GM12878 (cell line): ENCODE measurements around the gene IFNK. TPM values are rescaled to one million over a fixed set of nuclear protein-coding genes. Genes with fewer than 3 reads are reported as not detected.

Experiments used
- ATAC-seq: fragments of 200-7000 bp; cut with Tn5 transposase; 3 replicates; pipeline ENCODE4 v1.9.1; 2020; ENCODE audit warnings: mild to moderate bottlenecking, moderate library complexity
- BruUV-seq: library from RNA; stranded (reverse); fragments of 400-500 nt; replicated peaks from 2 replicates; lab custom pipeline; 2021; lab: Mats Ljungman, UMichigan
- CTCF ChIA-PET: fragments of 300-600 bp; sonication (Branson Sonifier 250); formaldehyde crosslinking; extraction: SDS; loops from one replicate; lab custom pipeline; 2021; ENCODE audit warnings: inconsistent platforms; lab: Yijun Ruan, JAX
- POLR2A ChIA-PET: fragments of 350-600 bp; formaldehyde crosslinking; extraction: SDS; loops from one replicate; lab custom pipeline; 2021; ENCODE audit warnings: inconsistent platforms; lab: Charles Lee
- RAD21 ChIA-PET: fragments of 300-600 bp; sonication (Branson Sonifier 250); formaldehyde crosslinking; loops from one replicate; lab custom pipeline; 2023; ENCODE audit warnings: antibody characterized with exemption; ENCODE audit not compliant: unreplicated experiment; lab: Charles Lee
- SMC1A ChIA-PET: fragments of 300-600 bp; sonication (Branson Sonifier 250); formaldehyde crosslinking; loops from one replicate; lab custom pipeline; 2023; ENCODE audit not compliant: unreplicated experiment, uncharacterized antibody; lab: Charles Lee
- DNase-seq: peaks from one replicate; pipeline ENCODE4 v3.0.0-alpha.2; 2011; ENCODE audit warnings: low read depth, low spot score
- FAIRE-seq: peaks from 3 replicates; lab custom pipeline; 2011; peaks lifted over from hg19 to GRCh38; lab: Jason Lieb, UNC
- H2AFZ ChIP-seq: 2 replicates; pipeline ENCODE4 v1.6.0; 2011; ENCODE audit warnings: low read depth, low read length, control low read depth; ENCODE audit not compliant: control insufficient read depth
- H3K27ac ChIP-seq: 2 replicates; pipeline ENCODE4 v1.5.1; 2011; ENCODE audit warnings: control low read depth; ENCODE audit not compliant: control insufficient read depth, insufficient read depth
- H3K27me3 ChIP-seq, 2 experiments: replicated peaks in 1 of 2; 2 replicates each; pipeline versions ENCODE4 v1.6.0 to v1.6.1; 2011; ENCODE audit warnings: low read length in 1 of 2; ENCODE audit not compliant: control insufficient read depth in 2 of 2, insufficient read depth in 2 of 2
- H3K36me3 ChIP-seq, 2 experiments: 2 replicates each; pipeline ENCODE4 v1.5.1; 2011; ENCODE audit warnings: low read length in 1 of 2; ENCODE audit not compliant: control insufficient read depth in 2 of 2, insufficient read depth in 2 of 2
- H3K4me1 ChIP-seq: 2 replicates; pipeline ENCODE4 v1.6.1; 2011; ENCODE audit warnings: mild to moderate bottlenecking, low read length, moderate library complexity, mixed read lengths; ENCODE audit not compliant: control insufficient read depth, insufficient read depth
- H3K4me2 ChIP-seq: 2 replicates; pipeline ENCODE4 v1.6.0; 2011; ENCODE audit warnings: control low read depth; ENCODE audit not compliant: control insufficient read depth, insufficient read depth
- H3K4me3 ChIP-seq: fragments of 200-600 bp; sonication (generic); 2 replicates; pipeline ENCODE4 v1.5.1; 2016
- H3K79me2 ChIP-seq: 2 replicates; pipeline ENCODE4 v1.6.0; 2011; ENCODE audit warnings: low read length; ENCODE audit not compliant: control insufficient read depth, insufficient read depth
- H3K9ac ChIP-seq: 2 replicates; pipeline ENCODE4 v1.8.0; 2011; ENCODE audit warnings: low read length, control low read depth, mixed read lengths; ENCODE audit not compliant: control insufficient read depth, insufficient read depth
- H3K9me3 ChIP-seq: replicated peaks from 3 replicates; pipeline ENCODE4 v1.5.1; 2011; ENCODE audit warnings: mild to moderate bottlenecking, low read length; ENCODE audit not compliant: control insufficient read depth, insufficient read depth
- H4K20me1 ChIP-seq: 2 replicates; pipeline ENCODE4 v1.6.0; 2011; ENCODE audit not compliant: control insufficient read depth, insufficient read depth
- ATF7 ChIP-seq: fragments of 450-650 bp; IDR thresholded peaks from 2 replicates; pipeline ENCODE4 v1.6.1; 2016; ENCODE audit warnings: low read depth, mild to moderate bottlenecking
- BCL11A ChIP-seq: IDR thresholded peaks from 2 replicates; pipeline ENCODE4 v1.6.1; 2011; ENCODE audit warnings: low read depth, low read length
- DPF2 ChIP-seq: fragments of 450-650 bp; IDR thresholded peaks from 2 replicates; pipeline ENCODE4 v1.6.1; 2017; ENCODE audit warnings: mild to moderate bottlenecking
- GABPA ChIP-seq: IDR thresholded peaks from 2 replicates; pipeline ENCODE4 v1.6.1; 2014; ENCODE audit warnings: antibody characterized with exemption, low read depth, mild to moderate bottlenecking, inconsistent platforms
- IKZF1 ChIP-seq: fragments of 450-650 bp; conservative IDR thresholded peaks from 2 replicates; pipeline ENCODE4 v1.6.1; 2017; ENCODE audit warnings: antibody characterized with exemption, mild to moderate bottlenecking
- IKZF2 ChIP-seq, 2 experiments: fragments of 450-650 bp; IDR thresholded peaks; 2 replicates each; pipeline ENCODE4 v1.6.1; 2017; ENCODE audit warnings: mild to moderate bottlenecking in 2 of 2, moderate library complexity in 2 of 2
- KAT2A ChIP-seq: conservative IDR thresholded peaks from 2 replicates; pipeline ENCODE4 v1.6.1; 2011; ENCODE audit warnings: low read depth, low read length; ENCODE audit not compliant: control insufficient read depth
- MEF2A ChIP-seq: IDR thresholded peaks from 2 replicates; pipeline ENCODE4 v1.6.1; 2011; ENCODE audit warnings: low read depth, mild to moderate bottlenecking, low read length, moderate library complexity; ENCODE audit not compliant: insufficient read depth
- MXI1 ChIP-seq: fragments of 150-350 bp; IDR thresholded peaks from 2 replicates; pipeline ENCODE4 v1.6.1; 2011; ENCODE audit warnings: low read depth, mild to moderate bottlenecking, inconsistent platforms, low read length, improper control_type of control experiment
- NFYB ChIP-seq: IDR thresholded peaks from 2 replicates; pipeline ENCODE4 v1.6.1; 2011; ENCODE audit warnings: low read depth, mild to moderate bottlenecking, low read length, improper control_type of control experiment, moderate library complexity; ENCODE audit not compliant: insufficient read depth
- NR2F1 ChIP-seq: fragments of 450-650 bp; conservative IDR thresholded peaks from 2 replicates; pipeline ENCODE4 v1.6.1; 2017; ENCODE audit warnings: mild to moderate bottlenecking
- RCOR1 ChIP-seq: conservative IDR thresholded peaks from 2 replicates; pipeline ENCODE4 v1.6.1; 2012; ENCODE audit warnings: low read depth, low read length, improper control_type of control experiment
- RUNX3 ChIP-seq: IDR thresholded peaks from 2 replicates; pipeline ENCODE4 v1.6.1; 2012; ENCODE audit warnings: low read length, inconsistent platforms
- SIN3A ChIP-seq: IDR thresholded peaks from 2 replicates; pipeline ENCODE4 v1.6.1; 2012; ENCODE audit warnings: low read depth, low read length, improper control_type of control experiment
- TARDBP ChIP-seq: IDR thresholded peaks from 2 replicates; pipeline ENCODE4 v1.6.1; 2016; ENCODE audit warnings: borderline replicate concordance
- ZNF207 ChIP-seq: fragments of 450-650 bp; IDR thresholded peaks from 2 replicates; pipeline ENCODE4 v1.6.1; 2014; ENCODE audit warnings: antibody characterized with exemption, mild to moderate bottlenecking, borderline replicate concordance
- WGBS: methylation state at CpG from one replicate; pipeline ENCODE4 v1.1.6; 2016; ENCODE audit warnings: low lambda C conversion rate; ENCODE audit not compliant: insufficient replicate concordance, insufficient coverage; ENCODE audit errors: missing lambda C conversion rate; 5-methylcytosine and 5-hydroxymethylcytosine counted together
- in situ Hi-C: fragments of 300-500 bp; cut with MboI; formaldehyde crosslinking; loops from 9 replicates; pipeline ENCODE4 v1.14.3; 2018; ENCODE audit warnings: mixed read lengths
- intact Hi-C: fragments of 100-400 bp; cut with micrococcal nuclease; formaldehyde crosslinking; loops from one replicate; pipeline ENCODE4 v1.14.2; 2022; ENCODE audit not compliant: unreplicated experiment
- polyA plus RNA-seq, 11 experiments: library from polyadenylated mRNA; depleted of rRNA in 4 of 11; unstranded in 6 of 11; stranded (reverse) in 5 of 11; fragments of >200 nt; fragmentation: Nextera tagmentation in 4 of 11; fragmentation: Illumina TruSeq in 1 of 11; extraction: Ambion mirVana in 4 of 11; extraction: Trizol in 1 of 11; gene quantifications; 1 replicate in 1 of 11; 2 replicates in 10 of 11; pipeline versions ENCODE4 v1.2.1 to v1.2.3, GENCODE V29; 2011 to 2016; ENCODE audit warnings: inconsistent platforms in 2 of 11, missing spikeins in 2 of 11, low read depth in 1 of 11
- total RNA-seq, 4 experiments: library from RNA; depleted of rRNA in 3 of 4; stranded (reverse); fragments of >200 nt in 3 of 4; fragmentation: Illumina TruSeq in 1 of 4; extraction: Trizol in 1 of 4; gene quantifications; 2 replicates each; pipeline versions ENCODE4 v1.2.1 to v1.2.3, GENCODE V29; 2013 to 2021
- TF ChIP-seq, protein P1 (sequence below): fragments of 450-650 bp; IDR thresholded peaks from 2 replicates; pipeline ENCODE4 v1.6.1; 2017; ENCODE audit warnings: low read depth, mild to moderate bottlenecking, moderate library complexity
- TF ChIP-seq, protein P2 (sequence below): IDR thresholded peaks from 2 replicates; pipeline ENCODE4 v1.6.1; 2012; ENCODE audit warnings: low read depth, low read length, improper control_type of control experiment

IFNK gene
- total and polyA plus RNA-seq, 10 of the 15 experiments (the other 5 are each of a cell fraction or from before 2014, with no cell fraction given): 0.06 TPM; not detected in 9

DNA sequence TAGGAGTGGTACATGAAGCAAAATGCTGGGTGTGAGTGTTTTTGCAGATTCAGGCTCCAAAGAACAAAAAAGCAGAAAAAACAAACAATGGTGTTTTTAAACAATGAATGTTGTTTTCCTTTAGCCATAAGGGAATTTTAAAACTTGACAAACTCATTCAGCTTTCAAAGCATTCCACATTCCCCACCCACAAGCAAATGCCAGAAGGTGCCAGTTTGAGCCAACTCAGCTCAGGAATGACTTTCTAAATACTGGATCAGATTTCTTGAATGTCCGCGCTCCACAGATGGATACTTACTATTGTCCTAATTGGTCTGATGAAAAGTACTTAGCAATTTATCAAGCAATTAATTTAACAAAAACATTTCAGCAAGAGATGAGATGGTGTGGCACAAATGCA, 18.4 kb downstream of the IFNK start:
- intact Hi-C loops: no loop called here
- H3K27ac ChIP-seq: no peak overlapping the region
- TF ChIP-seq IKZF2 (IDR thresholded peaks at IDR 0.05) (no peak), RUNX3 (no peak), NR2F1 (no peak), NFYB (no peak), MXI1 (no peak), ZNF207 (no peak), IKZF1 (no peak), KAT2A (no peak), RCOR1 (no peak), DPF2 (no peak), MEF2A (no peak), GABPA (no peak), ATF7 (no peak), SIN3A (no peak), TARDBP (no peak), BCL11A (no peak)
- TF ChIP-seq, protein P1, sequence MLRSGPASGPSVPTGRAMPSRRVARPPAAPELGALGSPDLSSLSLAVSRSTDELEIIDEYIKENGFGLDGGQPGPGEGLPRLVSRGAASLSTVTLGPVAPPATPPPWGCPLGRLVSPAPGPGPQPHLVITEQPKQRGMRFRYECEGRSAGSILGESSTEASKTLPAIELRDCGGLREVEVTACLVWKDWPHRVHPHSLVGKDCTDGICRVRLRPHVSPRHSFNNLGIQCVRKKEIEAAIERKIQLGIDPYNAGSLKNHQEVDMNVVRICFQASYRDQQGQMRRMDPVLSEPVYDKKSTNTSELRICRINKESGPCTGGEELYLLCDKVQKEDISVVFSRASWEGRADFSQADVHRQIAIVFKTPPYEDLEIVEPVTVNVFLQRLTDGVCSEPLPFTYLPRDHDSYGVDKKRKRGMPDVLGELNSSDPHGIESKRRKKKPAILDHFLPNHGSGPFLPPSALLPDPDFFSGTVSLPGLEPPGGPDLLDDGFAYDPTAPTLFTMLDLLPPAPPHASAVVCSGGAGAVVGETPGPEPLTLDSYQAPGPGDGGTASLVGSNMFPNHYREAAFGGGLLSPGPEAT: no peak
- TF ChIP-seq, protein P2, sequence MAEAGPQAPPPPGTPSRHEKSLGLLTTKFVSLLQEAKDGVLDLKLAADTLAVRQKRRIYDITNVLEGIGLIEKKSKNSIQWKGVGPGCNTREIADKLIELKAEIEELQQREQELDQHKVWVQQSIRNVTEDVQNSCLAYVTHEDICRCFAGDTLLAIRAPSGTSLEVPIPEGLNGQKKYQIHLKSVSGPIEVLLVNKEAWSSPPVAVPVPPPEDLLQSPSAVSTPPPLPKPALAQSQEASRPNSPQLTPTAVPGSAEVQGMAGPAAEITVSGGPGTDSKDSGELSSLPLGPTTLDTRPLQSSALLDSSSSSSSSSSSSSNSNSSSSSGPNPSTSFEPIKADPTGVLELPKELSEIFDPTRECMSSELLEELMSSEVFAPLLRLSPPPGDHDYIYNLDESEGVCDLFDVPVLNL: no peak
- no peaks in the 10 kb centered on the region; a peak in 1 of 4 replicates for H3K36me3 ChIP-seq
- no peak overlapping the region for H3K4me2 ChIP-seq
- no peak overlapping the region for H3K9ac ChIP-seq
- no peak for FAIRE-seq
- SMC1A ChIA-PET: interaction anchor here (1.6 to 2.3 kb wide), 3 partner anchors 19 to 209 kb away, joined by 5 to 8 read pairs (median 6); no protein-coding TSS in a partner anchor
- no peak overlapping the region for H2AFZ ChIP-seq
- in situ Hi-C loops: no loop called here
- CTCF ChIA-PET: interaction anchor here (0.7 to 4.9 kb wide), 4 partner anchors 12 to 210 kb away, joined by 3 to 28 read pairs (median 4); partner anchors contain the start of gene MOB3B
- H3K4me3 ChIP-seq: no peak overlapping the region
- H3K79me2 ChIP-seq: no peaks in the 10 kb centered on the region
- H3K4me1 ChIP-seq: peaks cover 10% of the 10 kb centered on the region
- POLR2A ChIA-PET: interaction anchor here (1.1 kb wide), 1 partner anchor 21 kb away, joined by 3 read pairs; no protein-coding TSS in a partner anchor
- ATAC-seq: no peak
- no peaks in the 10 kb centered on the region for H4K20me1 ChIP-seq
- no peaks in the 10 kb centered on the region for H3K27me3 ChIP-seq
- RAD21 ChIA-PET: no interaction called here
- DNase-seq: no peak
- WGBS: 100% methylated on average over 2 of the region's 2 CpGs
- H3K9me3 ChIP-seq: no peaks in the 10 kb centered on the region
- no TSS peak for BruUV-seq
